HG03039 (cell line): ENCODE measurements around the gene PEX14.

Experiments
- ATAC-seq: cut with Tn5 transposase; IDR thresholded peaks from one replicate; pipeline ENCODE4 v1.9.1; 2021; ENCODE audit warnings: mild to moderate bottlenecking, moderate library complexity; ENCODE audit not compliant: unreplicated experiment

PEX14 gene

DNA sequence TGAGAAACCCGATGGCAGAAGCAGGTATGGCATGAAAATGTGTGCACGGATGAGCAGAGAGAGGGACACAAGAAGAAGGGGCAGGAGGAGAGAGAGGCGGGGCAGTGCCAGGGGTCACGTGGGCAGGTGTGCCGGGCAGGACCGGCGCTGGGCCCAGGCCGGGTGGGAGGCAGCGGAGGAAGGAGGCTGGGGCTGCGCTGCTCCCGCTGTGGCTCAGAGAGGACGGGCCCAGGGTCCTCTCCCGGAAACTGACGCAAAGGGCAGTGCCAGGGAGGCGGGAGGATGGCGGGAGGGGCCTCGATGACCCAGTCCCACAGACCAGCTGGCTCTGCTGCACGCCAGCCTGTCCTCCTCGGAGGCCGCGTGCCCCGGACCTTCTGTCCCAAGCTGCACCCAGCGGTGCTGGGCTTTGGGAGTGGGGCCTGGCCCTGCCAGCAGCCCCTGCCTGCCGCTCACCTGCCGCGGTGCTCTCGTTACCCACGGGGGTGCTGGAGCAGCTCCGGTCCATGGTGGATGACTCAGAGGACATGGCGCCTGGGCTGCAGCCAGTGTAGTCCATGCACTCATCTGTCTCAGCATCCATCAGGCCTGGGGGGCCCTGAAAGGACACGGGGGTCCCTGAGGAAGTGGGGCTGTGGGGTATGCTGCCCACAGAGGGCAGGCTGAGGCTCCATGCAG lies 167.8 kb downstream of the PEX14 start:
- ATAC-seq = no peak

DNA sequence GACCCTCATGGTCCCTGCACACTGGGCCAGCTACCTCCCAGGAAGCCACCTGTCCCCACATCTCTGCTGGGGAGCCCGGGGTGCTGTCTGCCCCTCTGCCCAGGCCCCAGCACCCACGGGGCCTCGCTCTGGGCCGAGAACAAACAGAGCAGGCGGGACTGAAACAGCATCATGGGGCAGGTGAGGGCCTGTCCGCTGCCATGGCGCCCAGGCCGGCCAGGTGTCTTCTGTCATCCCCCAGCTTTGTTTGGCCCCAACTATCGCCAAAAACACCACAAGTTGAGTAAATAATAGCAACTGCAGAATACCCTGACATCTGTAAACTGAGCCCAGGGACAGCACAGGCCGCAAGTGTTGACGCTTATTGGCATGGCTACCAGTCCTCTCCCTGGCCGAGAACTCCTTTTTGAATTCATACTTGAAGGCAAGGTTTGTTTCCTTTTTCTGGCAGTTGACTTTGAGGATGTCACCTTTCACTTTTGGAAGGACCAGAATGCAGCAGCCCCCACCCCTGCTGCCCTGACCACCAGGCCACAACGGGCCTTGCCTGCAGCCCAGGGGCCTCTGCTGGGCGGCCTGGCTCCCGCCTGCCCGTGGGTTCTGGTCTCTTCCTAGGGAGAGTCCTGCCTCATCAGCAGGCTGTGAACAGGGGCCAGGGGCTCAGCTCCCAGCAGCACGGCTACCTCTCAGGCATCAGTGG lies 169.0 kb downstream of the PEX14 start:
- ATAC-seq = no peak

DNA sequence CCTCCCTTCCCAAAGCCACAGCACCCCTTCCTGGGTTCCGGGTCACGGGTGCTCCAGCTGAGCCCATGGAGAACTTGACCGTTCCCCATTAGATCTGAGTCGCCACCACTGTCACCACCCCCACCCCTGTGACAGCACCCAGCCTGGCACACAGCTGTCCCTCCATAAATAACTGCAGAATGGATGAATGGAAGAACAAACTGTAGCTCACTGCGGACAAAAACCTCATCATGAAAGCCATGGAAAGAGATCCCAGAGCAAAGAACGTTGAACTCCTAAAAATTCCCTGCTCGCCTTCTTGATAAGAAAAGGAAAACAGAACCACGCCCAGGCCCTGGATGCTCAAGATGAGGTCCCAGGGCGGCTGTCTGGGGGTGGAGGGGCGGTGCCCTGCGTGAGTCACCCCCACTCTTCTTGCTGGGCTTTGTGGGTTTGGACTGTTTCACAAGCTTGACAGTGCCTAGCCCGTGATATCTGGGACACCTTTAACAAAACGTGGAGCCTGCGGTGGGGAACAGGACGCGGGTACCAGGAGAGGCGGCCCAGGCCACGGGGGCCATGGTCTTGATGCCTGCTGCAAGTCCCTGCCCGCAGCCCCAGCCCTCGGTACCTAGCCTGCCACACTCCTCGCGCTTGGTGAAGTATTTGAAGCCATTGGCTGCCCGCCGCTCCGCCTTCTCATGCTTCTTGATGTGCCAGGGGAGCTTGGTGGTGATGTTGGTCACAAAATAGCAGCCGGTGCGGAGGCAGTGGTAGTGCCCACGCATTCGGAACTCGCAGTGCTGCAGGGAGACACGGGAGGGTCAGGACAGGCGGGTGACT lies 169.8 kb downstream of the PEX14 start:
- ATAC-seq = no peak

DNA sequence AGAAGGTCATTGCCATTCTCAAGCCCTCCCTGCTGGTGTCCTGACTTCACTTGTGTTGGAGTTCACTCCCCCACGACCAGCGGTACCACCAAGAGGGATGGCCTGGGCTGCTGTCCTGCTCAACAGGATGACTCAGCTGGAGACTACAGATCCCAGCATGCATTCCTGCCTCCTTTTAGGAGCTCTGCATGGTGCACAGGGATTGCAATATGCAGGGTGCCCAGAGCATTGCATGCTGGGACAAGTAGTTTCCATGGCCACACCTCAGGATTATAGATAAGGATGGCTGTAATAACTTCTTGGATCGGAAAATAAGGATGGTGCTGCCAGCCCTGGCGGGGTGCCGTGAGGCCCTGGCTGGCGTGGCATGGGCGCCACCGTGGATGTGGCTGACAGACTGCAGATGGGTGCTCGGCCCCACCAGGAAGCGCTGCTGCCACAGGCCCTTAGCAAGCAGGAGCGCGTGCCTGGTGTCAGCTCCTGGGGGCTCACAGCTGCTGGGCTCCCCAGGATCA lies 171.7 kb downstream of the PEX14 start:
- no peak for ATAC-seq

DNA sequence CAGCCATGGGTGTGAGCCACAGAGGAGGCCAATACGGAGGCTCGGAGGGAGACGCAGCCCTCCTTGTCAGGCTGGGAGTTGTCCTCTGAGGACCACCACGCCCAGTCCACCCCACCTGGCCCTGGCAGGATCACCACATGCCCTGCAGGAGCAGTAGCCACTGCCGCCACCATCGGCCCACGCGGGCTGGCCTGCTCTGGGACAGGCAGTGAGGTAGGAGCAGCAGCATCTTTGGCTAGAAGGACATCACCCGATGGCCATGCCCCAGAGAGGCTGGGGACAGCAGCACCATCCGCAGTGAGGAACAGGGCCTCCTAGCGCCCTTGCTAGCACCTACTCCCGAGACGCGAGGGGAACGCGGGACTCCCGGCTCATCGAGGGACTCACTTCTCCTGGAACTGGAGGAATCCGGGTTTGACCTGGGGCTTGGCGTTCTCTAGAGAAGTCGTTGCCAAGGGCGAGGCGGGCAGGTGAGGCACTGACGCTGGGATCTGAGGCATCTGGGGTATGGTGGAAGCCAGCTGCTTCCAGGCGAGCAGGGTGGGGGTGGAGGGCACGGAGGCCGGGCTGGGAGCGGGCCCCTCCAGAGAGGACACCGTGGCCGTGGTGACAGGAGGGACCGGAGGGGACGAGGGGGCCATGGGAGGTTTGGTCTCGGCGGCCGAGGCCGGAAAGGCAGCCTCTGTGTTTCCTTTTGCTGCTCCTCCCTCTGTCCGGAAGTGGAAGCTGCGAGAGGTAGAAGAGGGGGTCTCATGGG lies 172.8 kb downstream of the PEX14 start:
- no peak for ATAC-seq

DNA sequence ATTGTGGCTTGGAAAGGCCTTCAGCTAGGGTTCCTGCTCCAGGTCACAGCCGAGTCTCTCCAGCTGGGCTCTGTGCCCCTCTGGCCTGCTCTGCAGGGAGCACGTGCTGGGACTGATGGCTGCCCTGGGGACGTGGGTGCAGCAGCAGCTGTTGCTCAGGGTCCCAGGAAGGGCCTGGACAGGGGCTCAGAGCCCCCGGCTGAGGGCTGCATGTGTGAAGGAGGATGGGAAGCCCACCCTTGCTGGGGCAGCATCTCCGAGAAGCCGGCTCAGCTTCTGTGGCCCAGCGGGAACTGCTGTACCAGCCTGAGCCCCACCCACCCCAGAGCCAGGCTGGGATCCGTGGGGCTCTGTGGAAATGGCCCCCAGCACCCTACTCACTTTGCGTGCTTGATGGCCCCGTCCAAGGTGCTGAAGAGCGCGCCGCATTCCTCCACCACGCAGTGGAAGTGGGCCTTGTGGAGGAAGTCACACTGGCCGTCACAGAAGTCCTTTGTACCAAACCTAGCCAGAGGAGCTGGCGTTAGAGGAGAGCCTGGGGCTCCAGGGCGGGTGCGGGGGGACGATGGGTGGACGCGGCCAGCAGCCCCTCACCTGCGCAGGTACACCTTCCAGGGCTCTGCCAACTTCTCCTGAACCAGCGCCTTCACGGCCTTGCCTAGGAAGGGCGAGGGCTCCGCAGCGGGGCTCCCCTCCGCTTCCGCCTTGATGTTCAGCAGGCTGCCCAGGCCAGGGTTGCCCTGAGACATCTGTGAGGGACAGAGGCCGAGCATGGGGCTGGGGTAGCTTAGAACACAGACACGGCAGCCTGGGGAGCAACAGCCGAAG lies 174.2 kb downstream of the PEX14 start:
- no peak for ATAC-seq

DNA sequence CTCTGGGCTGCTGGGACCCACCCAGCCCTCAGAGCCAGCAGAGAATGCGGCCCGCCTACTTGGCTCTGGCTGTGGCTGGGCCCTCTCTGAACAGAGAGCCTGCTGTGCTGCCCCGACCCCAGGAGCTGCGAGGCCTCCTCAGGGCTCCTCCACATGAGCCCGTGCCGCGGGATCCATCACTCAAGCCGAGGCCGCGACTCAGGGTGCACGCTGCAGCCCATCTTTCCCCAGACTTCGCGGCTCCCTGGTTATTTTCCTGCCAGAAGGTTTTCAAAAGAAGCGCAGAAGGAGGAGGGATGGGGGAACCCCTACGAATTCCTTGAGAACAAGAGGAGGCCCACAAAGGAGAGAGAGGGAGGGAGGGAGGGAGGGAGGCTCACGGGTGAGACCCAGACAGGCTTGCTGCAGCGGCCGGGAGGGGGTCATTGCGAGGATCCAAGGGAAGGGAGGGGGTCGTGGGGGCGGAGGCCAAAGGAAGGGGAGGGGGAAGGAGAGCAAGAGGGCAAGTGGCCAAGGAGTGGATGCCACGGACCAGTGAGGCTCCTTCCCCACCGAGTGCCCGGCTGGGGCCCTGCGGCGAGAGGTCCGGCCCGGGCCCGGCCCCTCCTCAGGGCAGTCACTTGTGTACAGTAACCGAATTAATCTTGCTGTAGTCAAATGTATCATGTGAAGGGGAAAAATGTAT lies 174.9 kb downstream of the PEX14 start:
- ATAC-seq = no peak

DNA sequence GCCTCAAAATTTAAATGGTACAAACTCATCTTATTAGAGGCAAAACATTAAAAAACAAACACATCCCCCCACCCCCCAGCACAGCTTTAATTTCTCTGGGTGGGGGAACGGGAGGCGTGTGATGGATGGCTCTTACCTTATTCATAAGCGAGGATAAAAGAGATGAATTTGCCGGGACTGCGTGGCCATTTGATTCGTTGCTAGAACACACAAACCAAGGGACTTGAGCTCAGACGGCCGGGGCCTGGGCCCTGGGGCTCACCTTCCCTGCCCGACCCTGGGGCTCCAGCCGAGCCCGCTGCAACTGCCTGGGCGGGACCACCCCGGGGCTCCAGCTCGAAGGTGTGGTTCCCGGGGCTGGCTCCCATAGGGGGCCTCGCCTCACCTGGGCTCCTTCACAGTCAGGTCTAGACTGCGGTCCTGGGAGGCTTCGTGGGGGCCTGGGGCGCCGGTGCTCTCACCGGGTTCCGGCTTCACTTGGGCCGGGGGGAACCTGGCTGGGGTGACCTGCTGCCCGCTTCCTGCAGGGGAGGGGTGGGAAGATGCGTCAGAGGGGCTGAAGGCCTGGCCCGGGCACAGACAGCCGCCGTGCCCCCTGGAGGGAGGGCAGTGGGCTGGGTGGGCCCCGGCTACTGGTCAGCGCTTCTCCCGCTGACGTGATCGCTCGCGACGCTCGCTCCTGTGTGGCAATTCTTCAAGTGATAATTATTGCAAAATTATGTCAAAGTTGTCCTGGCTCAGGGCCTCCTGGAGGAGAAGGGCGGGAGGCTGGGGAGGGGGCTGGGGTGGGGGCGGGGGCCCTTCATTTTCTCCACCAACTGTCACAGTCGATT lies 176.0 kb downstream of the PEX14 start:
- no peak for ATAC-seq

DNA sequence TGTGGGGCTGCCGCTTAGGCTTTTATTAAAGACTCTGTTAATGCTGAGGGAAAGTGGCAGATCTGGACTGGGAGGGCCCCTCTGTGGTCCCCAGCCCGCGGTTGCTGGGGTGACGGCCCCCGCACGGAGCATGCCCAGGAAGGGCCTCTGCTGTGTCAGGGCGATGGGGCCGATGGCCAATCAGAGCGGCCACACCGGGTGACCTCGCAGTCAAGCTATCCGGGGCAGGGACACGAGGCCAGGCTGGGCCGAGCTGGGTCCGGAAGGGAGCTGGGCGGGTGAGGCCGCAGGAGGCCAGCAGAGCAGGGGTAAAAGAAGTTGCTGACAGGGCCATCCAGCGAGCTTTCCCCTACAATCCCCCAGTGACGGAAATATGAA lies 176.6 kb downstream of the PEX14 start:
- no peak for ATAC-seq

DNA sequence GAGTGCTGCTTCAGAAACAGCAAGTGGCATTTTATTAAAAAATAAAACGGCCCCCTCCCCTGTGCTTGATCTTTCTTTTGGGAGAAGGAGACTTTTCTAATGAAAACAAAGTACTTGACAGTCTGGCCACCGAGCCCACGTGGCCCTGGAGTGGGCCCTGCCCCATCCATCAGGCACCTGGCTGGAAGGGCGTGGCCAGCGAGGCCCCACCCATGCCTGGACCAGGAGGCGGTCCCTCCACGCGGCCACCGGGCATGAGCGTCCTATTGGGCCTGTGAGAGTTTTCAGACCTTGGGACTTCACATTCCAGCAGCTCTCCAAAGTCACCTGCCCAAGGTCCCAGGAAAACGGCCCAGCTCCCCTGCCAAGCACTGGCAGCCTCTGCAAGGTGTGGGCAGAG lies 177.0 kb downstream of the PEX14 start:
- no peak for ATAC-seq

DNA sequence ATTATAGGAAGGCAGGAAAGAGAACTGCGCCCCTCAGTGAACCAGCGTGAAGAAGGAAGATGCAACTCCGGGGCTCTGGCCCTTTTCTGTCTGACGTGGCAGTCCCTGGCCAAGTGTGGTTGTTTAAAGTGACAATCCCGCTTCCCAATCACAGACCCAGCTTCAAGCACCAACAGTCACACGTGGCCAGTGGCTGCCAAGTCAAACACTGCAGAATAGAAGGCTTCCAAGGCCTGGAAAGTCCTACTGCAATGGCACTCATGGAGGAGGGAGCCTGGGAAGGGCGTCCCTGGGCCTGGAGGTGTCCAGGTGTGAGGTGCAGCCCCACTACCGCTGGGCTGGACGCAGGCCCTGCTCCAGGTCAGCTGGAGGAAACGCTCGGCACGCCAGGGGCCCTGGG lies 177.9 kb downstream of the PEX14 start:
- no peak for ATAC-seq

DNA sequence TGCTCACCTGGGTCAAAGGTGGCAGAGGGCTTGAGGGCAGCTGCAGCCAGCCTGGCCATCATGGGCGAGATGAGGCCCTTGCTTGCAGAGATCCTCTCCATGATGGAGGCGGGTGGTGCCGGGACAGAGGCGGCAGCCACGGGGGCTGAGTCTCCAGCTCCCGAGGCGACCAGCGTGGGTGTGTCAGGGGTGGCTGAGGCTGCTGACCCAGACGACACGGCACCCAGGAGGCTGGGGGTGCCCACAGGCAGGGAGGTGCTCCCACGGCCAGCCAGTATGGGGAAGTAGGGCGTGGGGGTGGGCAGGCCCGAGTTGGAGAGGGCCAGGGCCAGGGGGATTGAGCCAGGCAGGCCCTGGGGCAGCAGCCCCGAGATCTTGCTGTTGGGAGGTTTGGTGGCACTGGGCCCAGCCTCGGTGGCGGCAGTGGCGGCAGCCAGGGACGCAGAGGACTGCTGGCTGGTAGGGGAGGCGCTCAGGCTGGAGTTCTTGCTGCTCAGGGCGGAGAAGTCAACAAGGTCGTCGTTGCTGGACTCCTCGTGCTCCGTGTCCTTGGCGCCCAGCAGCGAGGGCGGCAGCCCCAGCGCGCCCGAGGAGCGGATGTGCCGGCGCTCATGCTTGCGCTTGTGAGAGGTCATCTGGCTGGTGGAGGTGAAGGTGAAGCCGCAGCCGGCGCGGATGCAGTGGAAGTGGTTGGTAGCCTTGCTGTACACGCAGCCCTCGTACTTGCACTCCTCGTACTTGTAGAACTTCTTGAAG lies 178.8 kb downstream of the PEX14 start:
- no peak for ATAC-seq

DNA sequence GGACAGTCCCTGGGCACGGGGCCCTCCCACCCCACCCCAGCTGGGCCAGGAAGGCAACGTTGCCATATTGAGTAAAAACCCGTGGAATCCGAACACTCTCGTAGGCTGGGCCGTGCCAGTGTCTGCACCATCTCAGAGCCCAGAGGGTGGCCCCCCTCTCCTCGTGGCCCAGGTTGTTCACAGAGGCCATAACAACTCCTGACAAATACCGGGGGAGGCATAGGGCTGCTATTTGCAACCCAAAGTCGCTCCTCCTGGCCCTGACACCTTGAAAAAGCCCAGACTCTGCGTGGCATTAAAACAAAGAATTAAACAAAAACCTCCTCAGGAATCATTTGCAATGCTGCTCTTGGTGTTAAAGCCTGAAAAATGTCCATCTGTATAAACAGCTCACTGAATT lies 180.3 kb downstream of the PEX14 start:
- ATAC-seq = no peak

DNA sequence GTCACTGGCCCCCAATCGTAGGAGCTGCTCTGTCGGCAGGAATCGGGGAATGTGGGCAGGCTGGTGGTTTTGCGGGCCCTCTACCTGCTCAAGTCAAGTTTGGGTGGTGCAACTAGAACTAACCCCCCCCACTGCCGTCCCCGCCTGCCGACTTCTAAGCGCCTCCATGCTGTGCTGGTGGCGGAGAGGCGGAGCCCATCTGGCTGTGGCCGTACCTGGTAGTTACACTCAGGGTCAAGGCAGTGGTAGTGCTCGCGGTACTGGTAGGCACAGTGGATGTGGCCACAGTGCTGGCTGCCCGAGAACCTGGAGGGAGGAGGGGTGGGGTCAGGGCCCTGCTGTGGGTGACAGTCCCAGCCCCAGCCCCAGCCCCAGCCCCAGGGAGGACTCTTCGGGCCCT lies 181.7 kb downstream of the PEX14 start:
- no peak for ATAC-seq

DNA sequence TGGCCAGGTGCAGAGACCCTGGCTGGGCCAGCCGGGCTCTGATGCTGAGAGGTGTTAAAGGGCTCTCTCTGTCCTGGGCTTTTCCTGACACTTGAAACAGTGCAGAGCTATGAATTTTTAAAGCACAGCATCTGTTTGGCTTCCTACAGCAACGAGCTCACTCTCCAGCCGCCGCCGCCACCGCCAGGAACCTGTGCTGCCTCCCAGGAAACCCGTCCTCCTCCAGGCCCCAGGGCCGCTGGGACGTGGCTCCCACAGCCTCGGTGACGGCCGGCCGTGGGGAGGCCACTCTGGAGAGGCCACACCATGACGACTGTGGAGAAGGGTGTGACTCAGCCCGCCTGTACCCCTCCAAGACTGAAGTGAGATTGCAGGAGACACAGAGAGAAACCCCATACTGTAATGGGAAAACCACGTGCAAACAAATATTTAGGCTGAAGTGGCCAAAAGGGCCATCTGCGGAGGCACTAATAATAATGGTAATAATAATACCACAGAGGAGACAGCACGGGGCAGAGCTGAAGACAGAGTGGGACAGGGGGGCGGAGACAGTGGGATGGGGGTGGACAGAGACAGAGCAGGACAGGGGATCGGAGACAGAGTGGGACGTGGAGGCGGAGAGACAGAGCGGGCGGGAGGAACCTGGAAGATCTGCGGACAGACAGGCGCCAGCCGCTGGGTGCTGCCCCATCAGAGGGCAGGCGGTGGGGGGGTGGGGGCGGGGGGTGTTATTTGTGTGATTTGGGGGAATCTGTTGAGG lies 182.5 kb downstream of the PEX14 start:
- ATAC-seq = no peak

DNA sequence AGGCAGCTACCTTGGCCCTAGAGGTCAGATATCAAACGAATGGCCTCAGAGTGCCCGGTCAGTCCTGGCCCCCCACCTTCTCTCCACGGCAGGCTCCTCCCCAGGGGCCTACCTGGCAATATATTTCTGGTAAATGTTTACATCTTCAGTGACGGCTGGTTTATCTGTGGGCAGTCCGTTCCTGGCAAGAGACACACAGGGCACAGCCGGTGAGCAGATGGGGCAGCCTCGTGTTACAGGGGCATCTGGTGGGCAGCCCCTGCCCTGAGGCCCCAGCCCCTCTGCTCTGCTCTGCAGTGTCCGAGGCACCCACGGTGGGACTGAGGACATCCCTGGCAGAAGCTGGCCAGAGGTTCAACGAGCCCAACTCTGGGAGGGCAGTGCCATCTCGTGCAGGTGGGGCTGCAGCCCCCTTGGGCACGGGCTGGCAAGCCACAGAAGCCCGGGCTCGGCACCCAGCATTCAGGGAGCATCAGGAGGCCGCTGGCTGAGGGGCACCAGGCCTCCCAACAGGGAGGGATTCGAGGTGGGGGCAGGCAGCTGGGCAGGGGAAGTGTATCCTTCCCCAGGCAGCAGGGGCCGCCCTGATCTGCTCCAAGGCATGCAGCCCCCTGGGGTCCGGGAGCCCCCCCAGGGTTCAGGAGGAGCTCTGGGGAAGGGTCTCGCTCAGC lies 183.8 kb downstream of the PEX14 start:
- ATAC-seq = no peak

DNA sequence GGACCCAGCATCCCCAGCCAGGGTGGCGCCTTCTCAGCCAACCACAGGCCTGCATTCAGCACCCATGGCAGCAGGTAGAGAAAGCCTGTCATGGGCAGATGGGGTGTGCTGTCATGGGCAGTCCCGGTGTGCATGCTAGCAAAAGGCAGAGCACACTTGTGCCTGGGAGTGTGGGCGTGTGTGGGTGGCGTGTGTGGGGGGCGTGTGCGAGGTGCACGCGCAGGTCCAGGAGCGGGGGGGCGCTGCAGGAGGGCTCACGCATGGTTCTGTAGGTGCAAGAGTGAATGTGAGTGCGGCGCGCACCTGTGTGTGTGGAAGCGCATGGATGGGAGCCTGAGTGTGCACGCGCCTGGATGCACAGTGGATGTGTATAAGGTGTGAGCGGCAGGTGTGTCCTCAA lies 184.5 kb downstream of the PEX14 start:
- ATAC-seq = no peak
